ENCODE data around the gene GNAQ.

- TF ChIP-seq CTCF (IDR thresholded peaks at IDR 0.05 in 8 of 11, conservative IDR thresholded peaks at IDR 0.05 in 3 of 11) (no peak), POLR2A (IDR thresholded peaks at IDR 0.05) (no peak), POLR2AphosphoS5 (IDR thresholded peaks at IDR 0.05) (no peak)
Observed at GRCh38 chr9:77807281-77807683, 224.3 kb downstream of the GNAQ start.
